Measurements from ENCODE around the gene NPAS3.

Gene NPAS3

DNA sequence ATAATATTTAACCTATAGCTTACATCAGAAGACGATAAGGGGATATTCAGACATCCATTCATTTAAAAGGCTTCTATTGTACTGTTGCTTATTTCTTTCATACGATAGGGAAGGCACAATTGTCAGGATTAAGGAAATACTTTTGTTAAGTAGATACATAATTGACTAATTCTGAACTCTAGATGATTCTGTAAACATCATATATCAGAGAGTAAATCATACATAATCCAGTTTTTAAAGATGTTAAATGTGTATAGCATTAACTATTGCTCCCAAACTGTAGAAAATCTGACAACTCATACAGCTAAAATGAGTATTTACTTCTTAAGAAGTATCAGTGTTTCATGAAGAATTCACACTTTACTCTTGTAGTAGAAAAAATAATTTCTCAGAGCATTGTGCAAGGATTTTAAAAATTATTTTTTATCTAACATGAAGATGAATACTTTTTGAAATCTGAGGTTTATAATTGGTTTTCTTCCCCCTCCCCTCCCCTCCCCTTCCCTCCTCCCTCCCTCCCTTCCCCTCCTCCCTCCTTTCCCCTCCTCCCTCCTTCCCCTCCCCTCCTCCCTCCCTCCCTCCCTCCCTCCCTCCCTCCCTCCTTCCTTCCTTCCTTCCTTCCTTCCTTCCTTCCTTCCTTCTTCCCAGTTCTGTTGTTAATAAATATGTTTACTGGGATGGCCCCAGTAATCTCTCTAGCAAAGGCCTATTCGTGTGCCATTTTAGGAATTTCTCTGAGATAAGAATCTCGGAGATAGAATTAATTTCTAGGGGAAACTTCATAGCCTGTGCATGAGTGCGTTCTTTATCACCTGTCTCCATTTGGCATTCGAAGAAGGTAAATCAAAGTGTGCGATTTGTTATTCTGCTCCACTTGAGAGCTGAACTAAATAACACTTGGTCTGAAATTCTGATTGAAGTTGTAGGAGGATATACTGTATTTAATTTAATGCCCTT is 2.3 kb downstream of the NPAS3 start:
- Histone ChIP-seq H3K27ac (ENCODE audit: low read length) (no peak overlapping the region), H4K20me1 (ENCODE audit: insufficient read depth, low read length) (no peaks in the 10 kb centered on the region), H3K4me3 (ENCODE audit: low read length) (no peak overlapping the region), H3K9me2 (replicated peaks; ENCODE audit: insufficient read depth, low read length) (no peaks in the 10 kb centered on the region), H3K4me1 (ENCODE audit: low read length) (no peaks in the 10 kb centered on the region), H3F3A (ENCODE audit: insufficient read depth, low read length) (no peaks in the 10 kb centered on the region), H2AFZ (ENCODE audit: low read length) (no peak overlapping the region), H3K36me3 (replicated peaks; ENCODE audit: insufficient read depth, low read length) (no peaks in the 10 kb centered on the region), H3K9me3 (replicated peaks; ENCODE audit: insufficient read depth, low read length) (no peaks in the 10 kb centered on the region), H3K4me2 (ENCODE audit: low read depth, low read length) (no peak overlapping the region), H3K9ac (ENCODE audit: low read length) (no peak overlapping the region), H3K27me3 (replicated peaks; ENCODE audit: insufficient read depth, low read length) (no peaks in the 10 kb centered on the region), H3K79me2 (ENCODE audit: low read length) (no peaks in the 10 kb centered on the region)
- TF ChIP-seq EZH2 (optimal IDR thresholded peaks at IDR 0.05; ENCODE audit: low read depth, low read length) (no peak), EZH2phosphoT487 (IDR thresholded peaks at IDR 0.05; ENCODE audit: low read length) (no peak)
- DNase-seq = no peak

DNA sequence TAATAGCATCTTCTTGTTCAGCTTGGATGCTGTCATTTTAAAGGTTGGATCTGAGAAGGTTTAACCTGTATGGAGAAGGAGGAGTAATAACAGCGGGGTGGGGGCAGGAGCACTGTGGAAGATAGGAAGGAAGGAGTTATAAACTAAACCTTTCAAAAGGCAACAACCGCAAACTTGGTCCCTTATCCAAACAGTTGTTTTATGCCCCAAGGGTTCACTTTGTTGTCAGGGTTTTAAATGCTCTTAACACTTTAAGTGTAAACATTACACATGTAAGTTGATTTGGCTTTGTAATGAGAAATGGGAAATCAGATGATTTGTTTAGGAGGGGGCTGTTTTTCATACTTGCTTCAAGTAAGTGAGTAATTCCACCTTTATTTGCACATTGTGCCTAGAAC is 3.0 kb downstream of the NPAS3 start:
- no peak overlapping the region for H2AFZ ChIP-seq (ENCODE audit: low read length)
- no peaks in the 10 kb centered on the region for H3K36me3 ChIP-seq (replicated peaks; ENCODE audit: insufficient read depth, low read length)
- H3K9ac ChIP-seq (ENCODE audit: low read length) = no peak overlapping the region
- no peaks in the 10 kb centered on the region for H3K27me3 ChIP-seq (replicated peaks; ENCODE audit: insufficient read depth, low read length)
- H3K9me2 ChIP-seq (replicated peaks; ENCODE audit: insufficient read depth, low read length) = no peaks in the 10 kb centered on the region
- H3K27ac ChIP-seq (ENCODE audit: low read length) = no peak overlapping the region
- no peak overlapping the region for H3K4me2 ChIP-seq (ENCODE audit: low read depth, low read length)
- DNase-seq = no peak
- H3F3A ChIP-seq (ENCODE audit: insufficient read depth, low read length) = no peaks in the 10 kb centered on the region
- TF ChIP-seq, protein P1, sequence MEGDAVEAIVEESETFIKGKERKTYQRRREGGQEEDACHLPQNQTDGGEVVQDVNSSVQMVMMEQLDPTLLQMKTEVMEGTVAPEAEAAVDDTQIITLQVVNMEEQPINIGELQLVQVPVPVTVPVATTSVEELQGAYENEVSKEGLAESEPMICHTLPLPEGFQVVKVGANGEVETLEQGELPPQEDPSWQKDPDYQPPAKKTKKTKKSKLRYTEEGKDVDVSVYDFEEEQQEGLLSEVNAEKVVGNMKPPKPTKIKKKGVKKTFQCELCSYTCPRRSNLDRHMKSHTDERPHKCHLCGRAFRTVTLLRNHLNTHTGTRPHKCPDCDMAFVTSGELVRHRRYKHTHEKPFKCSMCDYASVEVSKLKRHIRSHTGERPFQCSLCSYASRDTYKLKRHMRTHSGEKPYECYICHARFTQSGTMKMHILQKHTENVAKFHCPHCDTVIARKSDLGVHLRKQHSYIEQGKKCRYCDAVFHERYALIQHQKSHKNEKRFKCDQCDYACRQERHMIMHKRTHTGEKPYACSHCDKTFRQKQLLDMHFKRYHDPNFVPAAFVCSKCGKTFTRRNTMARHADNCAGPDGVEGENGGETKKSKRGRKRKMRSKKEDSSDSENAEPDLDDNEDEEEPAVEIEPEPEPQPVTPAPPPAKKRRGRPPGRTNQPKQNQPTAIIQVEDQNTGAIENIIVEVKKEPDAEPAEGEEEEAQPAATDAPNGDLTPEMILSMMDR (IDR thresholded peaks at IDR 0.05; ENCODE audit: low read length) = no peak
- TF ChIP-seq EZH2phosphoT487 (IDR thresholded peaks at IDR 0.05; ENCODE audit: low read length) (no peak), EZH2 (optimal IDR thresholded peaks at IDR 0.05; ENCODE audit: low read depth, low read length) (no peak)
- no peak overlapping the region for H3K4me3 ChIP-seq (ENCODE audit: low read length)
- no peaks in the 10 kb centered on the region for H3K9me3 ChIP-seq (replicated peaks; ENCODE audit: insufficient read depth, low read length)
- H4K20me1 ChIP-seq (ENCODE audit: insufficient read depth, low read length) = no peaks in the 10 kb centered on the region
- no peaks in the 10 kb centered on the region for H3K79me2 ChIP-seq (ENCODE audit: low read length)
- H3K4me1 ChIP-seq (ENCODE audit: low read length) = no peaks in the 10 kb centered on the region

DNA sequence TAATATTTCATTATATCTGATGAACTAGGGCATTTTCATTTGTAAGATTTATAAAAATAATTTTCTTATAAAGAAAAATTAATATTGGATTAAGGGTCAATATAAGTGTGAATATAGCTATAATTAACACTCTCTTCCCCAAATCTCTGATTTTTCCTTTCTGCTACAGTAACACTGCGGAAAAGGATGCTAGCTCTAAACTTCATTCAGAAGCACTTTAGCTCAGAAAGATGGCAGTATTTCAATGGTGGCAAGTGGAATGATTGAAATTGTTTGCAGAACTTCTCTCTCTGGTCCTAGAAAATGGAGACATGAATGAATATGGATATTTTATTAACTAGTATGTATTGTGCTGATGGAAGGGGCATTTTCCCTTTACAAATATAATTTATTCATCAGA is 8.4 kb downstream of the NPAS3 start:
- Histone ChIP-seq H2AFZ (ENCODE audit: low read length) (no peak overlapping the region), H3K27ac (ENCODE audit: low read length) (no peak overlapping the region), H3K9ac (ENCODE audit: low read length) (no peak overlapping the region), H3K4me2 (ENCODE audit: low read depth, low read length) (no peak overlapping the region), H3K4me3 (ENCODE audit: low read length) (no peak overlapping the region), H3K4me1 (ENCODE audit: low read length) (no peaks in the 10 kb centered on the region), H3K27me3 (replicated peaks; ENCODE audit: insufficient read depth, low read length) (no peaks in the 10 kb centered on the region), H3F3A (ENCODE audit: insufficient read depth, low read length) (no peaks in the 10 kb centered on the region), H3K9me2 (replicated peaks; ENCODE audit: insufficient read depth, low read length) (no peaks in the 10 kb centered on the region), H3K9me3 (replicated peaks; ENCODE audit: insufficient read depth, low read length) (no peaks in the 10 kb centered on the region), H3K79me2 (ENCODE audit: low read length) (no peaks in the 10 kb centered on the region), H3K36me3 (replicated peaks; ENCODE audit: insufficient read depth, low read length) (no peaks in the 10 kb centered on the region), H4K20me1 (ENCODE audit: insufficient read depth, low read length) (no peaks in the 10 kb centered on the region)
- no peak for DNase-seq
- TF ChIP-seq, protein P1 (IDR thresholded peaks at IDR 0.05; ENCODE audit: low read length) = no peak
- TF ChIP-seq EZH2 (optimal IDR thresholded peaks at IDR 0.05; ENCODE audit: low read depth, low read length) (no peak), EZH2phosphoT487 (IDR thresholded peaks at IDR 0.05; ENCODE audit: low read length) (no peak)

DNA sequence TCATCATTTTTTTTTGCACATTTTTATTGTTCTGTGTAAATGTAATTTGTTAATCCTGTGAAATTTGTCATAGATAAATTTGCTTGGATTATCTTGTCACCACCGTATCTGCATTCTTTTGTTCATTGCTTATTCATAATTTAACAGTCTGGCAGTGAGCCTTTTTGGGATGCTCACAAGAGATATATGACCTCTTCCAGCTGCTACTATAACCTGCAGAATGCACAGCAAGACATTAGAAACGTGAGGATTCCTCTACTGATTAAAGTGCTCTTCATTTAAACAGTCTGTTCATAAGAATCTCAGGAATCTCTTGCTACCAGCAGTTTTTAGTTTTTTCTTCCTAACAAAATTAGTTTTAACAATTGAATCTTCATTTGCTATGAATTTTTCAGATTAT is 9.1 kb downstream of the NPAS3 start:
- Histone ChIP-seq H4K20me1 (ENCODE audit: insufficient read depth, low read length) (no peaks in the 10 kb centered on the region), H3K36me3 (replicated peaks; ENCODE audit: insufficient read depth, low read length) (no peaks in the 10 kb centered on the region), H3K9me3 (replicated peaks; ENCODE audit: insufficient read depth, low read length) (no peaks in the 10 kb centered on the region), H3K9ac (ENCODE audit: low read length) (no peak overlapping the region), H3K4me1 (ENCODE audit: low read length) (no peaks in the 10 kb centered on the region), H3K4me3 (ENCODE audit: low read length) (no peak overlapping the region), H3K9me2 (replicated peaks; ENCODE audit: insufficient read depth, low read length) (no peaks in the 10 kb centered on the region), H3F3A (ENCODE audit: insufficient read depth, low read length) (no peaks in the 10 kb centered on the region), H3K27ac (ENCODE audit: low read length) (no peak overlapping the region), H3K27me3 (replicated peaks; ENCODE audit: insufficient read depth, low read length) (no peaks in the 10 kb centered on the region), H3K79me2 (ENCODE audit: low read length) (no peaks in the 10 kb centered on the region), H3K4me2 (ENCODE audit: low read depth, low read length) (no peak overlapping the region), H2AFZ (ENCODE audit: low read length) (no peak overlapping the region)
- no peak for TF ChIP-seq EZH2phosphoT487 (IDR thresholded peaks at IDR 0.05; ENCODE audit: low read length)
- no peak for TF ChIP-seq EZH2 (optimal IDR thresholded peaks at IDR 0.05; ENCODE audit: low read depth, low read length)
- TF ChIP-seq, protein P1 (IDR thresholded peaks at IDR 0.05; ENCODE audit: low read length) = no peak
- DNase-seq = no peak
